Stimulated activated CD8-positive, alpha-beta memory T cell treated with anti-CD3 and anti-CD28 coated beads, Interleukin-4, amount 100 ng/mL, for 24 hours (primary cell): ENCODE measurements around the gene LGALS4.
"Not testable (repeated sequence)": the region's sequence is repeated elsewhere in the genome, so short reads cannot be mapped to it uniquely, and the experiment has no call there.

Experiments used
- DNase-seq: peaks from one replicate; pipeline ENCODE4 v3.0.0-alpha.2; 2020; ENCODE audit warnings: low read depth

Gene LGALS4, protein sequence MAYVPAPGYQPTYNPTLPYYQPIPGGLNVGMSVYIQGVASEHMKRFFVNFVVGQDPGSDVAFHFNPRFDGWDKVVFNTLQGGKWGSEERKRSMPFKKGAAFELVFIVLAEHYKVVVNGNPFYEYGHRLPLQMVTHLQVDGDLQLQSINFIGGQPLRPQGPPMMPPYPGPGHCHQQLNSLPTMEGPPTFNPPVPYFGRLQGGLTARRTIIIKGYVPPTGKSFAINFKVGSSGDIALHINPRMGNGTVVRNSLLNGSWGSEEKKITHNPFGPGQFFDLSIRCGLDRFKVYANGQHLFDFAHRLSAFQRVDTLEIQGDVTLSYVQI

DNA sequence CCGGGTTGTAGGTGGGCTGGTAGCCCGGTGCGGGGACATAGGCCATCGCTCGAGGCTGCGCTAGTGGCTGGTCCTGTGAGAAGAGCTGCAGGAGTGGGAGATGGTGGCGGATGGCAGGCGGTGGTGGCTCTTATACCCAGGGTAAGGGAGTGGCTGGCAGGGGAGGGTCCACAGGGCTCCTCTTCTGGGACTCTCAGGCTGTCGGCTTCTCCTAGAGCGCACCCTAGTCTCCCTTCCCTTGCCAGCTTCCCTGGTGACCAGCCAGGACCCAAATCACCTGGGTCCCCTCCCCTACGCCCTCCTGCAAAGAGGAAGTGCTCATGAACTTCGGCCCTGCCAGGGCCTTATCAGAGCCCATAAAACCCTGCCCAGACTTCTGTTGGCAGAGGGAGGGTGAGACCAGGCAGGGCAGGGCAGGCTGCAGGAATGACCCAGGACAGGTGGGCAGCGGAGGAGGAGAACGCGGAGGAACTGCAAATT lies at the start of gene LGALS4:
TSS of gene LGALS4 (minus strand) at position 105 of the 480 bp plus-strand sequence. CDS start at position 46, 59 bp downstream.
- DNase-seq: no peak

DNA sequence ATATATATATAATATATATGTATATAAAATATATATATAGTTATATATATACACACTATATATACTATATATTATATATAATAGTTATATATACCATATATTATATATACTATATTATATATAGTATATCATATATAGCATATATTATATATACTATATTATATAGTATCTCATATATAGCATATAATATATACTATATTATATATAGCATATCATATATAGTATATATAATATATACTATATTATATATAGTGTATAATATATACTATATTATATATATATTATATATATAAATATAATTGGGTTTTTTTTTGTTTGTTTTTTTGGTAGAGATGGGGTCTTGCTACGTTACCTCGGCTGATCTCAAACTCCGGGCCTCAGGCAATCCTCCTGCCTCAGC lies 48.6 kb upstream of the LGALS4 start:
- no peak for DNase-seq

DNA sequence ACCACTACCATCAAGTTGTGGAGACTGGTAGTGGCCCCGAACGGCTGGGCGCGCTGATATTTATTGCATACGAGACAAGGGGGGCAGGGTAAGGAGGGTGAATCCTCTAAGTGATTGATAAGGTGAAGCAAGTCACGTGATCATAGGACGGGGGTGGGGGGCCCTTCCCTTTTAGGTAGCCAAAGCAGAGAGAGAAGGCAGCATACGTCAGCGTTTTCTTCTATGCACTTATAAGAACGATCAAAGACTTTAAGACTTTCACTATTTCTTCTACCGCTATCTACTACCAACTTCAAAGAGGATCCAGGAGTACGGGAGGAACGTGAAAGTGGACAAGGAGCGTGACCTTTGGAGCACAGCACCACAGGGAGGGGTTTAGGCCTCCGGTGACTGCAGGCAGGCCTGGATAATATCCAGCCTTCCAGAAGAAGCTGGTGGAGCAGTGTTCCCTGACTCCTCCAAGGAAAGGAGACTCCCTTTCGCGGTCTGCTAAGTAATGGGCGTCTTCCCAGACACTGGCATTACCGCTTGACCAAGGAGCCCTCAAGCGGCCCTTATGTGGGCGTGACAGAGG lies 47.0 kb upstream of the LGALS4 start:
- DNase-seq: not testable (repeated sequence)

DNA sequence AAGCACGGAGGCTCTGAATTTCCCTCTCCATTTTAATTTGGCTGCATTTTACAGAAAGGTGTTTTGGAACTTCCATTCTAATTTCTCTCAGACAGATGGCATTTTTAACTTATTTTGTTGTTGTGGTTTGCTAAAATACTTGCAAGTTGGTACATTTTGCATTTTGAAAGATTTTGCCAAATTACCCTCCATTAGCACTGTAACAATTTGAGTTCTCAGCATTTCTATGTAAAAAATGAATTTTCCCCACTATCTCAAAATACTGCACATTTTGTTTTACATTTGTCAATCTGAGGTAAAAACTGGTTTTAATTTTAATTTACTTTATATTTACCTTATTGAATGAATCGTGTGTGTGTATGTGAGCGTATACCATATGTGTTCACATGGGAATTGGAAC lies 44.1 kb upstream of the LGALS4 start:
- DNase-seq: no peak

DNA sequence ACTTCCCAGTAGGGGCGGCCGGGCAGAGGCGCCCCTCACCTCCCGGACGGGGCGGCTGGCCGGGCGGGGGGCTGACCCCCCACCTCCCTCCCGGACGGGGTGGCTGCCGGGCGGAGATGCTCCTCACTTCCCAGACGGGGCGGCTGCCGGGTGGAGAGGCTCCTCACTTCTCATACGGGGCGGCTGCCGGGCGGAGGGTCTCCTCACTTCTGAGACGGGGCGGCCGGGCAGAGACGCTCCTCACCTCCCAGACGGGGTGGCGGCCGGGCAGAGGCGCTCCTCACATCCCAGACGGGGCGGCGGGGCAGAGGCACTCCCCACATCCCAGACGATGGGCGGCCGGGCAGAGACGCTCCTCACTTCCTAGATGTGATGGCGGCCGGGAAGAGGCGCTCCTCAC lies 43.0 kb upstream of the LGALS4 start:
- not testable (repeated sequence) for DNase-seq

DNA sequence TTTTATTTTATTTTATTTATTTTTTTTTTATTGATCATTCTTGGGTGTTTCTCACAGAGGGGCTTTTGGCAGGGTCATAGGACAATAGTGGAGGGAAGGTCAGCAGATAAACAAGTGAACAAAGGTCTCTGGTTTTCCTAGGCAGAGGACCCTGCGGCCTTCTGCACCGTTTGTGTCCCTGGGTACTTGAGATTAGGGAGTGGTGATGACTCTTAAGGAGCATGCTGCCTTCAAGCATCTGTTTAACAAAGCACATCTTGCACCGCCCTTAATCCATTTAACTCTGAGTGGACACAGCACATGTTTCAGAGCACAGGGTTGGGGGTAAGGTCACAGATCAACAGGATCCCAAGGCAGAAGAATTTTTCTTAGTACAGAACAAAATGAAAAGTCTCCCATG lies 42.2 kb upstream of the LGALS4 start:
- DNase-seq: not testable (repeated sequence)

DNA sequence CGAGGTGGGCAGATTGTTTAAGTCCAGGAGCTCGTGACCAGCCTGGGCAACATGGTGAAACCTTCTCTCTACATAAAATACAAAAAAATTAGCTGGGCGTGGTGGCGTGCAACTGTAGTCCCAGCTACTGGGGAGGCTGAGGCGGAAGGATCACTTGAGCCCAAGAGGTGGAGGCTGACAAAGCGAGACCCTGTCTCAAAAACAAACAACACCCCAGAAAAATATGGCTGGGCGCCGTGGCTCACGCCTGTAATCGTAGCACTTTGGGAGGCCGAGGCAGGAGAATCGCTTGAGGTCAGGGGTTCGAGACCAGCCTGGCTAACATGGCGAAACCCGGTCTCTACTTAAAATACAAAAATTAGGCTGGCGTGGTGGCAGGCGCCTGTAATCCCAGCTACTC lies 40.5 kb upstream of the LGALS4 start:
- no peak for DNase-seq

DNA sequence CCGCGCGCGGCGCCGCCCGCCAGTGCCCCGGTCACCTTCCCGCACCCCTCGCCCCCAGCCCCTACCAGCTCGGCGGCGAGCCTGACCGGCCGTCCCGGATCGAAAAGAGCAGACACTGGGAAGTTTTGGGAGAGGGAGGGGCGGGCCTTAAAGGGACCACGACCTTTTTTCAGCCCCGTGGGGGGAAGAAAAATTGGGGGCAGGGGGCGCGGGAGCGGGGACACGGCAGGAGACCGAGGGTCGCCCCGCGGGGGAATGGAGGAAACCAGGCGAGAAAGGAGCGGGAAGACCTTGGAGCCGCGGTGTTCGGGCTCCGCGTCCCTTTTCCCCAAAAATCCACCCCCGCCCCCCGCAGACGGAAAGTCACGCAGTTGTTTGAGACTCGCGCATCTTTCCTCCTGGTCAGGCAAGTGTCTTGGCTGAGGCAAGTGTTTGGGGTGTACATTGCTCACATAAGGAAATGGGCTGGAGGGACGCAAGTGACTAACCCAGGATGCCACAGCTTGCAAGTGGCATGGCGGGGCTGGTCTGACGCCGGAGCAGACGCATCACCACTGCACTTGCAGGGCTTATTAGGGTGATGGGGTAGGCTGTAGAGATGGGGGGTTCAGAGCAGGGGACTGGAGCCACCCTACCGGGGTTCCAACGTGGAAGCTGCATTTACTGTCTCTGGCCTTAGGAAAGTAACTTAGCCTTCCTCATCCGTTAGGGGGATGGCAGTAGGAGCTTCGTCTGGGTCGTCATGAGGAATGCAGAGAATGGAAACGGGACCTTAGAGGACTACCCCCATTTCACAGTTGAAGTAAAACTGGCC lies 39.7 kb upstream of the LGALS4 start:
- DNase-seq: peak; percentile 46

DNA sequence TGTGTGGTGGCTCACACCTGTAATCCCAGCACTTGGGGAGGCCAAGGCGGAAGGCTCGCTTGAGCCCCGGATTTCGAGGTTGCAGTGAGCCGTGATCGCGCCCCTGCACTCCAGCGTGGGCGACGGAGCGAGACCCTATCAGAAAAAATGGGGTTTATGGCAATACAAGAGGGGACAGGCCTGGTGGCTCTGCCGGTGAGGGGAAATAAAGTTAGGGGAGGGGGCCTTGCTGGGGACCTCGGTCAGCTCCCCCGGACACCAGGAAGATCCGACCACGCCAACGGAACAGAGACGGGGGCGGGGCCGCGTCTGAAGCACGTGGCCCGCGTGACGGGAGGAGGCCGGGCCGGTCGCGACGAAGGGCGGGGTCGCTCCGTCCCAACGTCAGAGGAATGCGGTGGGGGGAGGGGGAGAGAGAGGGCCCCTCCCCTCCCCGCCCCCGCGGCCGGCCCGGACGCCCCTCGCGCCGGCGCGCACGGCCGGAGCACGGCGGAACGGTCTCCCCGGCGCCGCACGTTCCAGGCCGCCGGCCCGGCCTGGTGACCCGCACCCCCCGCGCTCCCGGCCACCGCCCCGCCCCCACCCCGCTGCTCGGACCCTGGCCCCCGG lies 39.0 kb upstream of the LGALS4 start:
- peak; percentile 87 for DNase-seq

DNA sequence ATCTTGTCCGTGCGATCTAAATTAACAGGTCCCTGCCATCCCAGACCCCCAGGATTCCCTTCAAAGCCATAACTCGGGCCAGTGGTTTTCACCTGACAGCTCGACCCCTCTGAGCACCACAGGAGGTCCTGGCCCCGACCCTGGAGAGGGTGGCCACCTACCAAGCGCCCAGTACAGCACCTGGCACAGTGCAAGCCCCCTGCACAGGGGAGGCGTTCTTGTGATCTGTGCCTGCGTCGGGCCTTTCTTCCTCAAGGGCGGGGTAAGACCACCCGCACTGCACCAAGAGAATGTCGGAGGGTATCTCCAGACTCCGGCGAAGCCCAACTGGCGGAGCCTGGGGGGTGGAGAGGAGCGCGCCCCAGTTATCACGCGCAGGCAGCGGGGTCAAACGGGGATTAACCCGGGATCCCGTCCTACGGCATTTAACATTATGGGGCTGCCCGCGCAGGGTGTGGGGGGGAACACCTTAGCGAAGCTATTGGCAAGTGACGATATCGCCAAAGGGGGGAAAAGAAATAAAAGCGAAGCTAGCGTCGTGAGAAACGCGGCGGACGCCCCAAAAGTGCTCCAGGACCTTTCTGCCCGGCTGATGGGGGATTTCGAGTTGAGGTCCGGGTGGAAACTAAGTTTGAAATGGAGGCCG lies 38.4 kb upstream of the LGALS4 start:
- DNase-seq: no peak

DNA sequence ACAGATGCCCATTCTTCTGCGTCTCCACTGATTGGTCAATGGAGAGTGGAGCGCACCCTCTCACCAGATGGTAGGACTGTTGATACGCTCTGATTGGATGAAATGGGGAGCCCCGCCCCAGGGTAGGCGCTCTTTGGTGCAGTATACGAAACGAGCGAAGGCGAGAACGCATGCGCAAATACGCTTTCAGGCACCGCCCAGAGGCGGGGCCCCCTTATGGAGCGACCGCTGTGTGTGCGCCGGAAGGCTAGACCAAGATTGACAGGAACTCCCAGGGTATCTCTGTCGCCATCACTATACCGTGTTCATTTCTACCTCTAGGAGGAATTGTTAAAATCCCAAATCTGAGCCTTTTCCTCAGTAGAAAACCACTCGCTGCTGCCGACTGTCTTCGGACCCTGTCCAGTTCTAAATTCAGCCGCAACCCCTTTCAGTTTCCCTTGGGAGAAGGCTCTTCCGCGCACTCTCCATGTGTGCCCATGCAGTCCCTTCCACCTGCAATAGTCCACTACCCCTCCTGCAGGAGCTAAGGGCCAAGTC lies 37.8 kb upstream of the LGALS4 start:
- DNase-seq: peak; percentile 97

DNA sequence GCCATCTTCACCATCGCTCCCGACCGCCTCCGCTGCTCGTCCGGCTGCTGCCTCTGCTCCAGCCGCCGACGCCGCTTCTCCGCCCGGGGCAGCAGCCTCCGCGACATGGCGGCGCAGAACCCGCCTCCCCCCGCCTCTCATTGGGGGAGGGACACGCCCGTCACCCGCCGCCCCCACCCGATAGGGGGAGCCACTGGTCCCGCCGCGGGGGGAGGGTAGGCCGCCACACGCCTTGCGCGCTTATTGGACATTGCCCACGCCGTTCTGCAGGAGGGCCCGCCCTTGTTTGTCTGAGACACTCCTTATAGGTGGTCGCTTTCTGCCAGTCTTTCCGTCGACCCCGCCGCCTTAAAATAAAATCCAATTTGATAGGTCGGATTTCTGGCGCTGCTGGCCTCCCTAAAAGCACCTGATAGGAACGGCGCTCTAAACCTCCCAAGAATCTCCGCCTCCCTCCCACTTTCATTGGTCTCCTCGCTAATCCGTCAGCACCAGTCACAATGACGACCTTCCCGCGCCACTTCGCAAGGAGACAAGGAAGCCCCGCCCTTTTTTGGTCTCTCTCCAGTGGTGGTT lies 37.2 kb upstream of the LGALS4 start, which contains the start of gene HNRNPL:
TSS of gene HNRNPL (minus strand) at position 127 of the 576 bp plus-strand sequence. CDS start at position 107, 20 bp downstream.
- DNase-seq: peak; percentile 99

DNA sequence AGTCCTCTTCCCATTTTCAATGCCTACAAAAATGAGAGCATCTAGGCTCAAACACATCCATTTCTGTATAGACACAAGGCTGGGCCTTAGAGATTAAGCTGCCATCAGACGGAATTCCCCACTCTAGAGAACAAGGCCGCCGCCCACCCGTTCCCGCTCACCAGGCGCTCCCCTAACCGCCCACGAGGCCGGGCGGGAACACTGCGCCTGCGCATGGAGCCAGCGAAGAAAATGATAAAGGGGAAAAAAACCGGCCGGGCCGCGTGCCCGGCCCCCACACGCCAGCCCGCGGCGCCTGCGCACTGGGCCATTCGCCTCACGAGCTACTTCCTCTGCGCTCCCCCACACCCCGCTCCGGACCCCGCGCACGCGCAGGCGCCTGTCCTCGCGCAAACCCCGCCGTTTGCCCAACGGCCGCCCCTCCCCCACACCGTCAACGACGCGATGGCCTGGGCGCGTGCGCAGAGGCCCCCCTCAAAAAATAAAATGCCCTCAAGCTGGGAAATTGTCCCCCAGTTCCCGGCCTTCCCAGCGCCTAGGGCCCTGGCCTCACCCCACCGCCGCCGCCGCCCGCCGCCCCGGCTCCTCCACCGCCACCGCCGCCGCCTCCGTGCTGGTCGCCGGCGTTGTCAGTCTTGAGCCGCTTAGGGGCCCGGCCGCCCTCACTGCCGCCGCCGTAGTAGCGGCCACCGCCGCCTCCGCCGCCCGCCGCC lies 36.6 kb upstream of the LGALS4 start:
- peak; percentile 99 for DNase-seq

DNA sequence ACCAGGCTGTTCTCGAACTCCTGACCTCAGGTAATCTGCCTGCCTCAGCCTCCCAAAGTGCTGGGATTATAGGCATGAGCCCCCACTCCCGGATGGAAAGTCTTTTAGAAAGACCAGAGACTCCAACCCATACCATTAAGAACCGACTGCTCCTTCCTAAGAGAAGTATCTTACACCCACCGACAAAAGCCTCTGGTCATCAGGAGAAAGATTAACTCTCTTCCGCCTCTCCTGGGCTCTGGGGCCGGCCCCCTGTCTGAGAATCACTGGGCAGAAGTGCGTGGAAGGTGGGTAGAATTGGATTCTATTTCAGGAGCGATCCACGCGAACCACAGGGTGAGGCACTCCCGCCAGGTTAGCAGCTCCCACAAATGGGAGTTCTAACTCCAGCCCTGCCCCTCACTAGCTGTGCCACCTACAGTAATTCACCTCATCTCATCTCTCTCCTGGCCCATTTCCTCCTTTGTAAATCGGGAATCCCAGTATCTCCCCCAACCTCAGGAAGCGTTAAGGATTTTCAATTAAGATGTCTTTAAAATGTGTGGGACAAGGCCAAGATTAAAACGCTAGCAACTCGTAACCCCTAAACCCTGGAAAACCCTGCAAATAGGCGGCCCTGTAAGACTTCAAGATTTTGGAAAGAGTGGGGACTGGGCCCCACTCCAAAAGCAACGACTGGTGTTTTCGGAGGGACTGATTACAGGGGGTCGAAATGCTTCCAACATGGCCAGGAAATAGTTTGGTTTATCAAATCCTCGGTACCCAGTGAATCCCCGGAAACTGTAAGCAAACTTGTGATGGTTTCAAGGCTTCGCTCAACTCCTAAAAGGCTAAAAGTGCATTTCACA lies 35.8 kb upstream of the LGALS4 start:
- no peak for DNase-seq

DNA sequence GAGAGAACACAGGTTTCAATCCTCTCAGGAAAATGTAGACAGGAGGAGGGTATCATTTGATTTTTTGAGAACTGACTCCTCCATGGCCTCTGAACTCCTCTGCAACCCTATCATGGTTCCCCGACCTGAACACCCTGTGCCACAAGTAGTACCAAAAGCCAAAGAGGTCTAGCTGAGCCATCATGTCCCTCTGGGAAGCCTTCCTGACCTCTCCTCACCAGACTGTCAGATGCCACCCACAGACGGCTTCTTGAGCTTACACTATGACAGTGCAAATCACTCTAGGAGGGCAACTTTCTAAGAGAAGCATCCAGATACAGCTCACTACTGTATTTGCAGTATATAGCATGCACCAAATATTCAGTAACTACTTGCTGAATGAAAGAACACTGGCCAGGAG lies 33.4 kb upstream of the LGALS4 start:
- no peak for DNase-seq

DNA sequence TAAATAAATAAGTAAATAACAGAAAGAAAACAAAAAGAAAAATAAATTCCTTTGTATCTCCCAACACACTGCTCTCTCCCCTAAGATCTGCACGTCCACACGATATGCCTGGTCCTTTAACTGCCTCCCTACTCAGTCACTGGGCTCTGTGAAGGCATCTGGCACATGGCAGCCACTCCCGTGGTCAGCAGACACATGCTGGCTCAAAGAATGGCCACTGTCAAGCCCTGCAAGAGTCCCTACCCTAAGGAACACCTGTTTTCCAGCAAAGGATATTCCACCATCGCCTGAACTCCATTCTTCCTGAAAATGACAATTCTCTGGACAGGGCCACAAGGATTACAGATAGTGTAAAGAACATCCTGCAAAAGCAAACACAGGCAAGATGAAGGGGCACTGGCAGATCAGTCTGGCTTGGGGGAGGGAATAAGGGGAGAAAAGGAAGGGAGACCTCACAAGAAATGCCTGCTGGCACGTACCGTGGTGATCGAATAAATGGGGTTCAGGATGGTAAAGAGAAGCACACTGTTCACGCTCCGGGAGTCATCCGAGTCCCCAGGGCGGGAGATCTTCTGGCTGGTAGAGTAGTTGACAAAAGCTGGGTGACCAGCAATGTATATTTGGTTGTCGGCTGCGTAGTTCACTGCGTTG lies 32.8 kb upstream of the LGALS4 start:
- no peak for DNase-seq

DNA sequence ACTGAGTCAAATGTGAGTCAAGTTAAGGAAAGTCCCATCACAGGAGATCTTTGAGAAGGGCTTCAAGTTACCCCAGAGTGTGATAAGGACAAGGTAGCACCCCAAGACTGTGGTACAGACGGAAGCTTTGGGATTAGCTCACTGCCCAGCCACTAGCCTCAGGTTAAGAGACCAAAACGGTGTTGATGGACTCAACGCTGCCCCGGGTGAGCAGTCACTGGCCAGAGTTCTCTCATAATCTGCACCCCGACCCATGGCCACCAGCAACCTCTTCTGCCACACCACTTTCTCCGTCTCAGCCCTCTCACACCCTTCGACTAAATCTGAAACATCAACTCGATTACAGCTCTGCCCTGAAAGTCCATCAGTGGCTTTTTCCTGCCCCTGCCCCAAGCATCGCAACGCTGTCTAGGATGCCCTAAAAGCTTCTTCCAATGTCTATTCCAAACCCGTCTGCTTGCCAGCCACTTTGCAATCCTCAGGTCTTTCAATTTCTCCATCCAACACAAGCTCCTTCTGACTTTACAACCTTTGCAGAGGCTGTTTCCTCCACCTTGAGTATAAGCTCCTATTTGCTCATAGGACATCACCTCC lies 31.4 kb upstream of the LGALS4 start:
- no peak for DNase-seq

DNA sequence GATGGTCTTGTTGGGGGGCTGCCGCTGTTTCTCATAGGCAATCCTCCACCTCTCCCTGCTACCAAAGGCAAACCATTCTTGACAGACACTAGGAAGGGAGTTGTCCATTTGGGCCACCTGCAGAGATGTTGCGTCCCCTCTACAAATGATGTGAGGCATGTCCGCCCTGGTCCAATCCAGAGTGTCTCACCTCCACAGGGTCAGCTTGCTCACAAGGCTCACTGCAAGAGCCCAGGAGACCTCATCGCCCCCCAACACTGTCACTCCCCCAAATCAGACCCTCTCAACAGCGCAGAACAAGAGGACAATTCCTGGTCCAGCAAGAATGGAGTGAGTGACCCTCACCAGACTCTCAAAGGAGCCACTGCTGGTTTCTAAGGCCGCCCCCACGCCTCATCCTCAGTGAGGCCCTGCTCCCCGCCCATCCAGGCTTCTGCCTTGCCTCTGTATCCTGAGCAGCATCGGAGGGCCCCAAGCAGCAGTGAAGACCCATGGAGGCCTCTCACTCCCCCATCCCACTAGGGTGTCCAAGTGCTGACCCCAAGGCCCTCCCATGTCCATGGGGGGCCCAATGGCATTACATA lies 30.5 kb upstream of the LGALS4 start:
- DNase-seq: no peak
